Activated T-cell treated with anti-CD3 and anti-CD28 coated beads, Interleukin-2, amount 50 U/mL, for 24 hours (primary cell): ENCODE measurements around the gene BECN2.
"Not testable (repeated sequence)": the region's sequence is repeated elsewhere in the genome, so short reads cannot be mapped to it uniquely, and the experiment has no call there.

Experiments
- DNase-seq: peaks from one replicate; pipeline ENCODE4 v3.0.0-alpha.2; 2020
- H3K27ac Mint-ChIP-seq: 2 replicates; pipeline ENCODE4 v1.8.0; 2020; ENCODE audit warnings: mild to moderate bottlenecking, mixed read lengths
- H3K27me3 Mint-ChIP-seq: 2 replicates; pipeline ENCODE4 v1.8.0; 2020; ENCODE audit warnings: mixed read lengths
- H3K36me3 Mint-ChIP-seq: 2 replicates; pipeline ENCODE4 v1.8.0; 2020; ENCODE audit warnings: low read depth, mixed read lengths
- H3K4me1 Mint-ChIP-seq: 2 replicates; pipeline ENCODE4 v1.8.0; 2020; ENCODE audit warnings: low read depth, mixed read lengths
- H3K4me3 Mint-ChIP-seq: 2 replicates; pipeline ENCODE4 v1.8.0; 2020; ENCODE audit warnings: mild to moderate bottlenecking, moderate library complexity, mixed read lengths
- H3K9me3 Mint-ChIP-seq: 2 replicates; pipeline ENCODE4 v1.8.0; 2020; ENCODE audit warnings: mixed read lengths

Gene BECN2

DNA sequence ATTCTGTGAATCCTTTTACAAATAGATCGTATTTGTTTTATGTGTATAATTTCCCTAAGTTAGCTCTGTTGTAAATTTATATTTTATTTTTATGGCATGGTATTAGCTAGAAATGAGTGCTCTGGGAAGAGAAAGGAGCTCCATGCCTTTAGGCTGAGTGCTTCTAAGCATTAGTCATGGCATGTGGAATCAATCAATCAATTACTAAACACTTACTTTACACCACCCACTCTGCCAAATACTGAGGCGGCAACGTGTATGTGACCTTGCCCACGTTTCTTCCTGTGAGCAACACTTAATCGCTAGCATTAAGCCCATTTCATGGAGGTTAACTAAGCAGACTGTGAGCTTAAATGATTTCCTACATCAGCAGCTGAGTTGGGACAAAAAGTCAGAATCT lies 7.2 kb upstream of the BECN2 start:
- Mint-ChIP-seq H3K27me3 (peaks cover 2% of the 10 kb centered on the region), H3K4me3 (no peak overlapping the region), H3K4me1 (no peaks in the 10 kb centered on the region), H3K9me3 (no peaks in the 10 kb centered on the region), H3K36me3 (no peaks in the 10 kb centered on the region), H3K27ac (no peak overlapping the region)
- no peak for DNase-seq

DNA sequence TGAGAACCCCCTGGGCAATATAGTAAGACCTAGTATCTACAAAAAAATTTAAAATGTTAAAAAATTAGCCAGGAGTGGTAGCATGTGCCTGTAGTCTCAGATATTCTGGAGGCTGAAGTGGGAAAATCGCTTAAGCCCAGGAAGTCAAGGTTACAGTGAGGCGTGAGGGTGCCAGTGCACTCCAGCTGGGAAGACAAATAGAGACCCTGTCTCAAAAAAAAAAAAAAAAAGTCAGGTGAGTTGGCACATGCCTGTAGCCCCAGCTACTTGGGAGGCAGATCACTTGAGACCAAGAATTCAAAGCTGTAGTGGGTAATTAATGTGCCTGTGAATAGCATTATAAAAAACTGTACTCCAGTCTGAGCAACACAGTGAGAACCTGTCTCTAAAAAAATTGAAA lies 4.6 kb downstream of the BECN2 start:
- no peaks in the 10 kb centered on the region for H3K9me3 Mint-ChIP-seq
- H3K36me3 Mint-ChIP-seq = no peaks in the 10 kb centered on the region
- no peak overlapping the region for H3K4me3 Mint-ChIP-seq
- no peaks in the 10 kb centered on the region for H3K27me3 Mint-ChIP-seq
- H3K4me1 Mint-ChIP-seq = no peaks in the 10 kb centered on the region
- H3K27ac Mint-ChIP-seq = no peak overlapping the region
- no peak for DNase-seq

DNA sequence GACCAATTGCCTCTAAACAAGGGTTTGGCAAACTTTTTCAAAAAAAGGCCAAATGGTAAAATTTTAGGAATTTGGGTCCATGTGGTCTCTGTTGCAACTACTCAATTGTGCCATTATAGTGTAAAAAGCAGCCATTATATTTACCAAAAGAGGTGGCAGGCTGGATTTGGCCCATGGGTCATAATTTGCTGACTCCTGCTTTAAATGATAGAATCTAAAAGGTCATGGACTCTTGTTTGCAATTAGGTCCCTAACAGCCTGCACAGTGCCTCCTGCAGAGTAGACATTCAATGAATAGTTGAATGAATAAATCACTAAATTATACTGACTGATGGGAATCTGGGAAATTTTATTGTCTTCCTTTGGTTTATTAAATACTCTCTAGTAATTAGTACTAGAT lies 6.2 kb downstream of the BECN2 start:
- Mint-ChIP-seq H3K36me3 (no peaks in the 10 kb centered on the region), H3K27ac (no peak overlapping the region), H3K4me1 (no peaks in the 10 kb centered on the region), H3K27me3 (no peaks in the 10 kb centered on the region), H3K4me3 (no peak overlapping the region), H3K9me3 (no peaks in the 10 kb centered on the region)
- no peak for DNase-seq

DNA sequence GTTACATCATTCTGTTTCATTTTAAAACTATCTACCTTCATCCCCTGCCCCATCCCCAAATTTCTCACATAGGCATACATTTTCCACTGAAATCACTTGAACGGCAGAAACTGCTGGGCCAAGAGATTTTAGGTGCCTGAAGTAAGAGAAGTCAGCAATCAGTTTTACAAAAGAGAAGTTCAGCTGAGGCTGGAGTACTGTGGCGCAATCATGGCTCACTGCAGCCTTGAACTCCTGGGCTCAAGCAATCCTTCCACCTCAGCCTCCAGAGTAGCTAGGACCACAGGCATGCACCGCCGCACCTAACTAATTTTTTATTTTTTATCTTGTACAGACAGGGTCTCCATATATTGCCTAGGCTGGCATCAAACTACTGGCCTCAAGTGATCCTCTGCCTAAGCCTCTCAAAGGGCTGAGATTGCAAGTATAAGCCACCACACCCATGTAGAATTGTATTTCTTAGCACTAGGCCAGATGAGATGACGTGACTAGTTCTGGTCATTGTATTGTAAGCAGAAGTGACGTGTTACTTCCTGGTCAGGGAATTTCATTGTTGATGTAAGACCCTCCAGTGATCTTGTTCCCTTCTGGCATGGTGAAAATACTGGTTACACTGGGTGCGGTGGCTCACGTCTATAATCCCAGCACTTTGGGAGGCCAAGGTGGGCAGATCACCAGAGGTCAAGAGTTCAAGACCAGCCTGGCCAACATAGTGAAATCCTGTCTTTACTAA lies 7.1 kb downstream of the BECN2 start:
- no peaks in the 10 kb centered on the region for H3K27me3 Mint-ChIP-seq
- DNase-seq = no peak
- no peaks in the 10 kb centered on the region for H3K9me3 Mint-ChIP-seq
- H3K27ac Mint-ChIP-seq = no peak overlapping the region
- no peaks in the 10 kb centered on the region for H3K36me3 Mint-ChIP-seq
- no peak overlapping the region for H3K4me3 Mint-ChIP-seq
- H3K4me1 Mint-ChIP-seq = no peaks in the 10 kb centered on the region

DNA sequence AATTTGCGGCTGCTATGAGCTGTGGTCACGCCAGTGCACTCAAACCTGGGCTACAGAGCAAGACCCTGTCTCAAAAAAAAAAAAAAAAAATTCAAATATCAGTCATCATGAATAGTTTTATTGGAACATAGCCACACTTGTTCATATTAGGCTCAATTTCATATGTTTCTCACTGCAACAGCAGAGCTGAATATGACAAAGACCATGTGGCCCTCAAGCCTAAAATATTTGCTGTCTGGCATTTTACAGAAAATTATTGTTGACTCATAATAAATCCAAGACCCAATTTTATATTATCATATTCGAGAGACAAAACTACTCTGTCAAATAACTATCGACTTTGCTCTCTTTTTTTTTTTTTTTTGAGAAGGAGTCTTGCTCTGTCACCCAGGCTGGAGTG lies 11.0 kb downstream of the BECN2 start:
- no peaks in the 10 kb centered on the region for H3K36me3 Mint-ChIP-seq
- H3K4me1 Mint-ChIP-seq = no peaks in the 10 kb centered on the region

DNA sequence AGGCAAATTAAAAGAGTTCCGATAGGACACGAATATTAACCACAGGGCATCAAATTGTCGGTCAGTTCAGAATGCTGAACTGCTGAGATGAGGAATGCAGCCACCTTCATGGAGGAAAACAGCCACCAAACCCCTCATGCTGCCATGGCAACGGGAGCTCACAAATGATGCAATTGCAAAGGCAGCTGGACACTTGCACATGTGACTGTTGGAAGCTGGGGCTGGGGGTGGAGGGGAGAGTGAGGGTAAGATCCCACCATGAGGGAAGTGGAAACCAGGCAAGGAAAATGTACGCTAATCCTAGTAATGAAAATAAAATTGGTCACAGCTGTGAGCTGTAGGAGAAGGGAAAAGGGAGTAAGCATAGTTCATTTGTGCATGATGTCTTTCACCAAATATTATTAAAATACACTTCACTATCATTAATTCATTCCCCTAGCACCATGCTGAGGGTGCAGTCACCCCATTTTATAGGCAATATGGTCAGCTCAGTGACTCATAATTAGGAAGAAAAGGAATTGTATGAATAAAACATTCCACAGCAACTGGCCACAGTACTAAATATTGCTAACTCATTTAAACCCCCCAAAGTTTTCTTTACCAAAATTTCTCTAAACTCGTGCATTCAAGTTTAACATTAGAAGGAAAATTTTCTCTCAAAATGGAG lies 15.3 kb downstream of the BECN2 start:
- DNase-seq = no peak
- no peaks in the 10 kb centered on the region for H3K4me1 Mint-ChIP-seq
- no peaks in the 10 kb centered on the region for H3K9me3 Mint-ChIP-seq
- H3K27ac Mint-ChIP-seq = no peak overlapping the region
- H3K4me3 Mint-ChIP-seq = no peak overlapping the region
- no peaks in the 10 kb centered on the region for H3K36me3 Mint-ChIP-seq
- no peaks in the 10 kb centered on the region for H3K27me3 Mint-ChIP-seq

More for the DNA sequence above, 11.0 kb downstream of the BECN2 start:
- no peaks in the 10 kb centered on the region for H3K27me3 Mint-ChIP-seq
- H3K9me3 Mint-ChIP-seq = no peaks in the 10 kb centered on the region
- H3K27ac Mint-ChIP-seq = no peak overlapping the region
- DNase-seq = no peak
- H3K4me3 Mint-ChIP-seq = no peak overlapping the region

DNA sequence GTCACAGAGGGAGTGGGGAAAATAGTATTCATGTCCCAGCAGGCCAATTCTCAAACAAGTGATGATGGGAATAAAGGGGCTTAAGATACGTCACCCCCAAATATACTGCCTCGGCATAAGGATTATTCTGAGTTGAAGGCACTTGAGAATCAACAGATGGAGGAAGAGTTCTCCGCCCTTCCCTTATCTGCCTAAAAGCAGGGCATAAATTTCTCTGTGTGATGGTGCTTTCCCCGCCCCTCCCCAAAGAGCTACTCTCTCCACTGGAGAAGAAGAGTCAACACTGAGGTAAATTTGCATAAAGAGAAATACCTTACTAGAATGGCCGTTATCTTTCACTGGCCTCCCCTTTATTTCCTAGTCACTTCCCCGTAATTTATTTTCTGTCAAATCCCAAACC lies 18.7 kb downstream of the BECN2 start:
- Mint-ChIP-seq H3K27ac (no peak overlapping the region), H3K9me3 (no peaks in the 10 kb centered on the region), H3K4me1 (no peaks in the 10 kb centered on the region), H3K27me3 (no peaks in the 10 kb centered on the region), H3K4me3 (no peak overlapping the region), H3K36me3 (no peaks in the 10 kb centered on the region)
- no peak for DNase-seq

DNA sequence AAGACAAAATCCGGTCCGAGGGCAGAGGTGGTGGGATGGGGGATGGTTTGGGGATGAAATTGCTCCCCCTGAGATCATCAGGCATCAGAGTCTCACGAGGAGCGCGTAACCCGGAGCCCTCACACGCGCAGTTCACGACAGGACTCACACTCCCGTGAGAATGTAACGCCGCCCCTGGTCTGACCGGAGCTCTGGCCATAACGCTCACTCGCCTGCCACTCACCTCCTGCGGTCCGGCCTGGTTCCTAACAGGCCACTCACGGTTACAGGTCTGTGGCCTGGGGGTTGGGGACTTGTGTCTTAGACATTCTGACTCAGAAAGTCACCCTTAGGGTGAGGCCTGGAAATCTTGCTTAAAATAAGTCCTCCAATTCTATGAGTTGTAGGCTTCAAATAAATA lies 21.5 kb downstream of the BECN2 start:
- H3K27me3 Mint-ChIP-seq = no peaks in the 10 kb centered on the region
- no peaks in the 10 kb centered on the region for H3K36me3 Mint-ChIP-seq
- no peak overlapping the region for H3K4me3 Mint-ChIP-seq
- DNase-seq = no peak
- no peaks in the 10 kb centered on the region for H3K4me1 Mint-ChIP-seq
- no peaks in the 10 kb centered on the region for H3K9me3 Mint-ChIP-seq
- no peak overlapping the region for H3K27ac Mint-ChIP-seq

DNA sequence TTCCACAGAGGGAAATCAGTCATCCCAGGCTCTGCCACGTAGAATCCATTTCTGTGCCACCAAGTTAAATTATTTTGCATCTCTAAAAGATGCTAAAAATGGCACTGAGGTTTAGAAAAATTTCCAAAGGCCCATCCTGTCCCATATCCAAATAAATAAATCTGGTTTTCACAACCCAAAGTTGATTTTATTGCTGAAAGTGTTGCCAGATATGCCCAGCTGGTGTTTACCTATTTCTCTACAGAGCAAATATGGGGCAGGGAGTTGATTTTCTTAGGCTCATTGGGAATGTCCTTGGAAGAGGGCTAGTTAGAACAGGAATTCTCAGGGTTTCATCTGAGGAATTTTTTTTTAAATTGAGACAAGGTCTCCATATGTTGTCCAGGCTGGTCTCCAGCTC lies 22.4 kb downstream of the BECN2 start:
- no peaks in the 10 kb centered on the region for H3K9me3 Mint-ChIP-seq
- no peaks in the 10 kb centered on the region for H3K27me3 Mint-ChIP-seq
- H3K27ac Mint-ChIP-seq = no peak overlapping the region
- DNase-seq = no peak
- H3K36me3 Mint-ChIP-seq = no peaks in the 10 kb centered on the region
- no peaks in the 10 kb centered on the region for H3K4me1 Mint-ChIP-seq
- H3K4me3 Mint-ChIP-seq = no peak overlapping the region

DNA sequence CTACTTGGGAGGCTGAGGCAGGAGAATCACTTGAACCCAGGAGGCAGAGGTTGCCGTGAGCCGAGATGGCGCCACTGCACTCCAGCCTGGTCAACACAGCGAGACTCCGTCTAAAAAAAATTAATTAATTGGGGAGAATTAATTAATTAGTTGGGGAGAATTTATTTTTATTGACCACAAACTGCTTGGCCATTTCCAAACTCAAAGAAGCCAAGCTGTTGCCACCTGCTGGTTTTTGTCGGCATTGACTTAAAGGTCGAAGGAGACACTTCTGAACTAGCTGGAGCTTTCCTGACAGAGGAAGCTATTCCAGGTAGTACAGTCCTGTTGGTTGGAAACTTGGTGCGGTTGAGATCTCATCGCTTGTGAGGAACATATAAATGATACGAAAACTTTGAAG lies 28.2 kb downstream of the BECN2 start:
- H3K9me3 Mint-ChIP-seq = no peaks in the 10 kb centered on the region
- no peak overlapping the region for H3K27ac Mint-ChIP-seq
- no peak overlapping the region for H3K4me3 Mint-ChIP-seq
- peaks cover 2% of the 10 kb centered on the region for H3K27me3 Mint-ChIP-seq
- H3K36me3 Mint-ChIP-seq = no peaks in the 10 kb centered on the region
- no peak for DNase-seq
- H3K4me1 Mint-ChIP-seq = no peaks in the 10 kb centered on the region

DNA sequence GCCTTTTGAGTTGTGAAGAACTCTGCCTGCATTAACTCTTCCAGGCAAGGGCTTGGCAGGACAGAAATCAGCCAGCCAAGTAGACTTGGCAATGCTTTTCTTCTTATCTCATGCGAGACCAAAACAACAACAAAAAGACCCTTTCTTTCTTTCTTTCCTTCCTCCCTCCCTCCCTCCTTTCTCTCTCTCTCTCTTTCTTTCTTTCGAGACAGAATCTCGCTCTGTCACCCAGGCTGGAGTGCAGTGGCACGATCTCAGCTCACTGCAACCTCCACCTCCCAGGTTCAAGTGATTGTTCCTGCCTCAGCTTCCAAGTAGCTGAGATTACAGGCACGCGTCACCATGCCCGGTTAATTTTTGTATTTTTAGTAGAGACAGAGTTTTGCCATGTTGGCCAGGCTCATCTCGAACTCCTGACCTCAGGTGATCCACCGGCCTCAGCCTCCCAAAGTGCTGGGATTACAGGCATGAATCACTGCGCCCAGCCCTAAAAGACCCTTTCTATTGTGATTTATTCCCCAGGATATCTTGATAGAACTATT lies 30.9 kb downstream of the BECN2 start:
- H3K27me3 Mint-ChIP-seq, H3K27ac Mint-ChIP-seq, H3K9me3 Mint-ChIP-seq, DNase-seq, H3K36me3 Mint-ChIP-seq, H3K4me3 Mint-ChIP-seq, H3K4me1 Mint-ChIP-seq: not testable (repeated sequence)

DNA sequence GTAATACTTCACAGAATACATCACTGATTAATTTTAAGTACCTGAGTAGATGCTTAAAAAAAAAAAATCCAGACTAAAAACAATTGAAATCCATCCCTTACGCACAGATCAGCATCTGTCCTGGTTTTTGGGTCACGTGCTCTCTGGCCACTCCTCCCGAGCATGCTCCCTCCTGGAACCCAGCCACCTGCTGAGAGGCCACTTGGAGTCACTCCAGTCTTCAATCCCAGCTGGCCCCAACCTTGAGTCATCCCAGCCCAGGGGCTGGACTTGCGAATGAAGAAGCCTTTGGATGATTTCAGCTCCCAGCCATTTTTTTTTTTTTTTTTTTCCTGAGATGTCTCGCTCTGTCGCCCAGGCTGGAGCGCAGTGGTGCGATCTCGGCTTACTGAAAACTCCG lies 32.5 kb downstream of the BECN2 start:
- Mint-ChIP-seq H3K27ac (no peak overlapping the region), H3K9me3 (no peaks in the 10 kb centered on the region), H3K4me1 (no peaks in the 10 kb centered on the region), H3K27me3 (peaks cover 9% of the 10 kb centered on the region), H3K36me3 (no peaks in the 10 kb centered on the region), H3K4me3 (no peak overlapping the region)
- no peak for DNase-seq

DNA sequence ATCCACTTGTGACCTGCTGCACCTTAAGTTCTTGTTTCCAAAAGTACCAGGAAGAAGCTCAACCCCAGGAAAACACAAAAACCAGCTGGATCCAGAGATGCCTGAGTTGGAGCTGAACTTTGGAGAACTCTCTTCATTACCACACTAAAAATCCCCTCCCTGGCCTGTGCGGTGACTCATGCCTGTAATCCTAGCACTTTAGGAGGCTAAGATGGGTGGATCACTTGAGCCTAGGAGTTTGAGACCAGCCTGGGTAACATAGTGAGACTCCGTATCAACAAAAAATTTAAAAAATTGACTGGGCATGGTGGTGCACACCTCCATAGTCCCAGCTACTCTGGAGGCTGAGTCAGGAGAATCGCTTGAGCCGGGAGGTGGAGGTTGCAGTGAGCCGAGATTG lies 35.2 kb downstream of the BECN2 start:
- Mint-ChIP-seq H3K9me3 (no peaks in the 10 kb centered on the region), H3K4me1 (no peaks in the 10 kb centered on the region), H3K4me3 (no peak overlapping the region), H3K27ac (no peak overlapping the region), H3K27me3 (peaks cover 10% of the 10 kb centered on the region), H3K36me3 (no peaks in the 10 kb centered on the region)
- no peak for DNase-seq

DNA sequence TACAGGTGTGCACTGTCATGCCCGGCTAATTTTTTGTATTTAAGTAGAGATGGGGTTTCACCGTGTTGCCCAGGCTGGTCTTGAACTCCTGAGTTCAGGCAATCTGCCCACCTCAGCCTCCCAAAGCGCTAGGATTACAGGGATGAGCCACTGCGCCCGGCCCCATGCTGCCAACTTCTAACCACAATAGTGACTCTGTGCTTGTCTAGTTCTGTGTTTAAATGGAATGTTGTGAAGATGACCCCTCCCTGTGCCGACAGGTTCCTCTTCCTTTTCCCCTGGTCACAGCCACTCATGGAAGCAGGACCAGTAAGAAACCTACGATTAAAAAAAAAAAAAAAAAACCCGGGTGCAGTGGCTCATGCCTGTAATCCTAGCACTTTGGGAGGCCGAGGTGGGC lies 36.6 kb downstream of the BECN2 start:
- Mint-ChIP-seq H3K9me3 (no peaks in the 10 kb centered on the region), H3K36me3 (no peaks in the 10 kb centered on the region), H3K4me3 (no peak overlapping the region), H3K27ac (no peak overlapping the region), H3K27me3 (peaks cover 11% of the 10 kb centered on the region), H3K4me1 (peaks cover 5% of the 10 kb centered on the region)
- no peak for DNase-seq

DNA sequence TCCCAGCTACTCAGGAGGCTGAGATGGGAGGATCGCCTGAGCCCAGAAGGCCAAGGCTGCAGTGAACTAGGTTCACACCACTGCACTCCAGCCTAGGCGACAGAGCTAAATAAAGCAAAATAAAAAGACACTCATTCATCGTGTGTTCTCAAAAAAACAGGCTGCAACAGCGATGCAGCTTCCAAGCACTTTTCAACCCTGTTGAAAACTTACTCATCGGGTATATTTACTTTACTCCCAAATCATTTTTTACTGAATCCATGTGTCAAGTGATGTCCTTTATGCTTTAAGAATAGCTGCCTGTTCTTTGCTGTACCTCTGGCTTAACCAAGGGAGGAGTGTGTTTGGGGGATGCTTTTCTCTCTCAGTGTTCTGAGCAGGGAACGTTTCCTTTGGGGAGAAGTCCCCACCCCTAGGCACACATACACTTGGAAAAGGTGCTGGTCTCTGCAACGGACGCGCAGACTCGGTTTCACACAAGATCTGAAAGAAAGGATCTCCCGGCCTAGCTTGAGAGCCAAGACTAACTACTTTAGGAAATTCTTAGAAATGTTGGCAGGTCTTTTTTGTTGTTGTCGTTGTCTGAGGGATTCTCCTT lies 39.9 kb downstream of the BECN2 start:
- Mint-ChIP-seq H3K27ac (no peak overlapping the region), H3K9me3 (no peaks in the 10 kb centered on the region), H3K4me1 (peaks cover 5% of the 10 kb centered on the region), H3K4me3 (no peak overlapping the region), H3K27me3 (peaks cover 12% of the 10 kb centered on the region), H3K36me3 (no peaks in the 10 kb centered on the region)
- no peak for DNase-seq
